Fibroblast of skin of abdomen (primary cell): Measurements from ENCODE around the gene ZNF77.
"Not testable (repeated sequence)": the region's sequence is repeated elsewhere in the genome, so short reads cannot be mapped to it uniquely, and the experiment has no call there.

Source experiments
- DNase-seq: peaks from one replicate; pipeline ENCODE4 v3.0.0-alpha.2; 2013

ZNF77 gene

DNA sequence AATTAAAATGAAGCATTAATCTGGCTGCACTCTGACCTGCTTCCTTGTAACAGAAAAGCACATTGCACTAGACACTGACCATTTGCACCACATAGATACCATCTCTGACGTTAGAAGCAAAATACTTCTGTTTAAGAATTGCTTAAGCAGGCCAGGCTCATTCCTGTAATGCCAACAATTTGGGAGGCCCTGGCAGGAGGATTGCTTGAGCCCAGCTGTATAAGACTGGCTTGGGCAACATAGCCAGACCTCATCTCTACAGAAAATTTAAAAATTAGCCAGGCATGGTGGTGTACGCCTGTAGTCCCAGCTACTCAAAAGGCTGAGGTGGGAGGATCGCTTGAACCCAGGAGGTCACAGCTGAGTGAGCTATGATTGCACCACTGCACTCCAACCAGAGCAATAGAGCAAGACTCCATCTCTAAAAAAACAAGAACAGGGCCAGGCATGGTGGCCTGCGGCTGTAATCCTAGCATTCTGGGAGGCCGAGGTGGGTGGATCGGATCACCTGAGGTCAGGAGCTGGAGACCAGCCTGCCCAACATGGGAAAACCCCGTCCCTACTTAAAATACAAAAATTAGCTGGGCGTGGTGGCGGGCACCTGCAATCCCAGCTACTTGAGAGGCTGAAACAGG, 25.5 kb upstream of the ZNF77 start:
- DNase-seq, result no peak

GRCh38 chr19:2969104-2969504, 24.3 kb upstream of the ZNF77 start:
- no peak for DNase-seq

DNA sequence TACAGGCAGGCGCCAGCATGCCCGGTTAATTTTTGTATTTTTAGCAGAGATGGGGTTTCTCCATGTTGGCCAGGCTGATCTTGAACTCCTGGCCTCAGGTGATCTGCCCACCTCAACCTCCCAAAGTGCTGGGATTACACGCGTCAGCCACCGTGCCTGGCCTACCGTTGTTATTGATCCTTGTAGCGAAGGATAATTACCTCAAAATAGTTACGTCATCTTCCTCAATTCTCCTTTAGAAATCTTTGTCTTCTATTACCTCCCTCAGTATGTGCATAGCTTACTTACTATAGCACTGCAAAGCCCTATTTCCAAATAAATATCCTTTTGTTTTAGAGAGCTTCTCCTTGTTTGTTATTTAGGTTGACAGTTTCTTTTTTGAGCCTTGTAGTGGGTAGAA, 23.2 kb upstream of the ZNF77 start:
- DNase-seq, result no peak

DNA sequence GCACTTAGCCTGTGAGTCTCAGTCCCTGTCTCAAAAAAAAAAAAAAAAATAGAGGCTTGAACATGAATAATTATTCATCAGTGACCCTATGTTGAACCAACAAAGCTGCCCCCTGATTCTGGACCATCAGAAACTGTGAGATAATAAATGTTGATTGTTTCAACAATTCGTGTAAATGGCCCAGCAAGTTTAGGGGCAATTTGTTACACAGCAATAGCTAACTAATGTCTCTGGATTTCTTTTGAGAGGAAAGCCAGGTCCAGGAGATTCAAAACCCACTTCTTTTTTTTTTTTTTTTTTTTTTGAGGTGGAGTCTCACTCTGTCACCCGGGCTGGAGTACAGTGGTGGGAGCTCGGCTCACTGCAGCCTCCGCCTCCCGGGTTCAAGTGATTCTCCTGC, 20.1 kb upstream of the ZNF77 start:
- no peak for DNase-seq

DNA sequence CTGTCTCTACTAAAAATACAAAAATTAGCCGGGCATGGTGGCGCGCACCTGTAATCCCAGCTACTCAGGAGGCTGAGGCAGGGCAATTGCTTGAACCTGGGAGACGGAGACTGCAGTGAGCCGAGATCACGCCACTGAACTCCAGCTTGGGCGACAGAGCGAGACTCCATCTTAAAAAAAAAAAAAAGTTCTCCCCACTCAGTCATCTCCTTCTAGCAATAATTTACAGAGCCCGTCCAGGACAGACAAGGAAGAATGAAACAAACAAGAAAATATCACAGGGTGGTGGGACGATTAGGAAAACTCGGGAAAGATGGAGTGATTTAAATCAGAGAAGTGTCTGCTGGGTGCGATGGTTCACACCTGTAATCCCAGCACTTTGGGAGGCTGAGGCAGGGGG, 18.9 kb upstream of the ZNF77 start:
- not testable (repeated sequence) for DNase-seq

DNA sequence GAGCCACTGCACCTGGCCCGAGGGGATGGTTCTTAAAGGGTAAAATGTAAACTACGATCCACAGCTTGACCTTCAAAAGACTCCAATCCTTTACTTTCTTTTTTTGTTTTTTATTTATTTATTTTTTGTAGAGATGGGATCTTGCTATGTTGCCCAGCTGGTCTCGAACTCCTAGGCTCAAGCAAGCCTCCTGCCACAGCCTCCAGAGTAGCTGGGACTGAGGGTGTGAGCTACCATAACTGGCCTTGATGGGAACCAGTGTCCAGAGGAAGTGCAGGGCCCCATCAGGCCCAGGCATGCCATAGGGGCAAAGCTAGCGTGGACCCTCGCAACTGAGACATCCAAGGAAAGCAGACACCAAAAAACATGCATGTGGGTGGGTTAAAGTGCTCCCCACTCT, 18.4 kb upstream of the ZNF77 start:
- no peak for DNase-seq

DNA sequence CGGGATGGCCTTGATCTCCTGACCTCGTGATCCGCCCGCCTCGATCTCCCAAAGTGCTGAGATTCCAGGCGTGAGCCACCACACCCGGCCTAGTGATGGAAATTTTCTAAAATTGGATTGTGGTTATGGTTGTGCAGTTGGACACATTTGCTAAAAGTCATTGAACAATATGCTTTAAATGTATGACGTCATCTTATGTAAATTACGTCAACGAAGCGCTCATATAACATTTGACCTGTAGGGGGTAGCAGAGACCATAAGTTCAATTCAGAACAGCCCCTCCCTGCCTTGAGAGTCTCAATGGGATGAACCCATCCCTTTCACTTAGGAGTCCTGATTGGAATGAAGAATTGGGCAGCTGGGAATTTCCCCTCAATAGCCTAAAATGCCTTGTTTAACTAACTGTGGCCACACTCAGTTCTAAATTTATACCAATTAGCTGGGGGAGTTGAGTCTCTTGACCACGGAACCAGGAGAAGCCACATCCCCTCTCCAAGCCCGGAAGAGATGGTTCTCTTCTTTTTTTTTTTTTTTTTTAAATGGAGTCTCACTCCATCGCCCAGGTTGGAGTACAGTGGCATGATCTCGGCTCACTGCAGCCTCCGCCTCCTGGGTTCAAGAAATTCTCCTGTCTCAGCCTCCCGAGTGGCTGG, 17.4 kb upstream of the ZNF77 start:
- DNase-seq, result peak; percentile 87

- DNase-seq, result no peak
These were observed 15.3 kb upstream of the ZNF77 start for GRCh38 chr19:2960120-2960519.

DNA sequence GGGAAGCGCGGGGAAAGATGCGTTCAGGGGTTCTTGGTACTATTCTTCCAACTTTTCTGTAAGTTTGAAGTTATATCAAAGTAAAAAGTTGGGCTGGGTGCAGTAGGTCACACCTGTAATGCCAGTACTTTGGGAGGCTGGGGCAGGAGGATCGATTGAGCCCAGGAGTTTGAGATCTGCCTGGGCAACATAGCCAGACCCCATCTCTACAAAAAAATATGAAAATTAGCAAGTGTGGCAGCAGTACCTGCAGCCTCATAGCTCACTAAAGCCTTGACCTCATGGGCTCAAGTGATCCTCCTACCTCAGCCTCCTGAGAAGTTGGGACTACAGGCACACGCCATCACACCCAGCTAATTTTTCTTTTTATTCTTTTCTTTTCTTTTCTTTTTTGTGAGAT, 12.4 kb upstream of the ZNF77 start:
- DNase-seq, result no peak

GRCh38 chr19:2952953-2953481, 8.2 kb upstream of the ZNF77 start:
- no peak for DNase-seq

GRCh38 chr19:2950286-2951124, 5.7 kb upstream of the ZNF77 start:
- DNase-seq, result peak; percentile 99

DNA sequence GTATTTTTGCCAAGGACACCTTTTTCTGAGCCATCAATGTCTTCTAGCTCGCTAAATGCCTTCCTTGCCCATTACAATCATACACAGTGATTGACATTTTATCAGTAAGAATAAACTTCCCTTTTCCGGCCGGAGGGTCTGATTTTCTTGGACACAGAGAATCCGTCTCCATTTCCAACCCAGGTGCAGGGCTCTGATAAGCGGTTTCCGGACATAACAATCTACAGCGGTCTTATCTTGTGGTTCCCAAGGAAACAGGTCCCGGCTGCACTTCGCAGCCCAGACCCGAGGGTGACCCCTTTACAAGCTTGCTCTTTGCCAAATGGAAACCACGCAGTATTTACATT, 5.1 kb upstream of the ZNF77 start:
- DNase-seq, result no peak

DNA sequence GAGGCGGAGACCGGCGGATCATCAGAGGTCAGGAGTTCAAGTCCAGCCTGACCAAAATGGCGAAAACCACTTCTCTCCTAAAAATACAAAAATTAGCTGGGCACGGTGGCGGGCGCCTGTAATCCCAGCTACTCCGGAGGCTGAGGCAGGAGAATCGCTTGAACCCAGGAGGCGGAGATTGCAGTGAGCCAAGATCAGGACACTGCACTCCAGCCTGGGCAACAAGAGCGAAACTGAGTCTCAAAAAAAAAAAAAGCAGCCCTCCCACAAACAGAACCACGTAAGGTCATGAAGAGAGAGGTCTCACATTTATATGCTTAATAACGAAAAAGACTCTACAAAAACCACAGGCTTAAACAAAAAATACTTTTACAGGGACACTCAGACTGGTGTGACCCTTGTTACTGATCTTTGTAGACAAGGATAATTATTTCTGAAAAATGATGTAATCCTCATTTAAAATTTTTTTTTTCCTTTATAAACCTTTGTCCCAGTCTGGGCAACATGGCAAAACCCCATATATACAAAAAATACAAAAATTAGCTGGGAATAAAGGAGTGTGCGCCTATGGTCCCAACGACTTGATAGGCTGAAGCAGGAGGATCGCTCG, 909 bp upstream of the ZNF77 start:
- no peak for DNase-seq

- DNase-seq, result no peak
These were observed 382 bp downstream of the ZNF77 start for GRCh38 chr19:2944403-2944774.

GRCh38 chr19:2942928-2943640, 1.7 kb downstream of the ZNF77 start:
- no peak for DNase-seq

DNA sequence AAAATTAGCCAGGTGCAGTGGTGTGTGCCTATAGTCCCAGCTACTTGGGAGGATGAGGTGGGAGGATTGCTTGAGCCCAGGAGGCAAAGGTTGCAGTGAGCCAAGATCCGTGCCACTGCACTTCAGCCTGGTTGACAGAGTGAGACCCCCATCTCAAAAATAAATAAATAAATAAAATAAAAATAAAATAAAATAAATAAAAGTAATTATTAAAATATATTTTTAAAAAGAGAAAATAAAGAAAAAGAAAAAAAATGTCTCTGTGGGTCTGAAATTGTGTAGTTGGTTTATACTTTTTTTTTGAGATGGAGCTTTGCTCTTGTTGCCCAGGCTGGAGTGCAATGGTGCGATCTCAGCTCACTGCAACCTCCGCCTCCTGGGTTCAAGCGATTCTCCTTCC, 8.9 kb downstream of the ZNF77 start:
- not testable (repeated sequence) for DNase-seq

GRCh38 chr19:2933490-2933910, 11.3 kb downstream of the ZNF77 start:
- DNase-seq, result no peak

DNA sequence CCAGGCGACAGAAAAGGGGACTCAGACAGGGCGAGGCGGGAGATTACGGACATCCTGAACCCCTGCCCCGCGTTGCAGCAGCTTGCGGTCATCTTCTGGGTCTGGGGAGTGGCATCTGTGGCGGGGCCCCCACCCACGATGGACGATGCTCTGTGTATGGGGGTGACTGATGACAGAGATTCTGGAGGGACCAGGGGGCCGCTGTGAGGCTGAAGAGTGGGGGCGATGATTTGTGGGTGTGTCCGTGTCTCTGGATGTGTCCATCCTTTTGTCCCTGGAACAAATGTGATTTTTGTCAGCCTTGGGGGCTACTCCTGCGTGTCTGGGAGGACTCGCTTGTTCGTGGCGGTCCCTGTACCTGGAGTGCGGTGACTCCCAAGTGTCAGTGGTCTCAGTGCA, 17.7 kb downstream of the ZNF77 start:
- no peak for DNase-seq

GRCh38 chr19:2926341-2927031, 18.3 kb downstream of the ZNF77 start:
- no peak for DNase-seq

DNA sequence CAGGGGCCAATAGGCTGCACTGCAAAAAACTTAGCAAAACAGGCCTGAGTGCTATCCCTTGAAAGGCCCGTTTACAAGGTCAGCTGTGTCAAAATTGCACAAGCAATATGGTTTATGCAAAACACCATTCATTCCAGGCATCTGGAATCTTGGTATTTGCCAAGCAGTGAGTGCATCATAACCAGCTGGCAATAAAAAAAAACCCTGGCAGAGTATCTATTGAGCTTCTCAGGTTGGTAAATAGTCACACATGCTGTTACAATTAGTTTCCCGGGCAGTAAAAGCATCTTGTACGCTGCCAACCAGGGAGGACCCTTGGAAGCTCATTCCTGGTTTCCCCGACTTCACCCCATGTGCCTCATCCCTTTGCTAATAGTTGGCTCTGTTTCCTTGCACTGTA, 21.3 kb downstream of the ZNF77 start:
- peak; percentile 10 for DNase-seq

DNA sequence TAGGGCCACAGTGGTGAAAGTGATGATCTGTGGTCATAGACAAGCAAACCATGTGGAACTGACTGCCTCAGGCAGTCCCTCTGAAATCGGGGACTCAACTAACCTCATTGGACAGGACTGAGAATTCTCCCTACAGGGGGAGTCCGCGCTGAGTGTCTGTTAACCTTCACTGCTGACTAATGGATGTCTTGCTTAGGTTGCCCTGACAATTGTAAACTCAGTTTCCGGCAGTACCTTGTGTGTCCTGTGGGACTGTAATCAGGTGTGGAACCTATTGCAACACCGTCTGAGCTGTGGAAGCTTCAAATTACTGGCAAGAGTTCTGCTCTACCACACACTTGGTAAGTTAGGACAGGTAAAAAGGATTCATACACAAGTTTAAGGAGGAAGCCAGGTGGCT, 21.8 kb downstream of the ZNF77 start:
- DNase-seq, result no peak
